Measurements from ENCODE around the gene OTUB2.

The OTUB2 gene

DNA sequence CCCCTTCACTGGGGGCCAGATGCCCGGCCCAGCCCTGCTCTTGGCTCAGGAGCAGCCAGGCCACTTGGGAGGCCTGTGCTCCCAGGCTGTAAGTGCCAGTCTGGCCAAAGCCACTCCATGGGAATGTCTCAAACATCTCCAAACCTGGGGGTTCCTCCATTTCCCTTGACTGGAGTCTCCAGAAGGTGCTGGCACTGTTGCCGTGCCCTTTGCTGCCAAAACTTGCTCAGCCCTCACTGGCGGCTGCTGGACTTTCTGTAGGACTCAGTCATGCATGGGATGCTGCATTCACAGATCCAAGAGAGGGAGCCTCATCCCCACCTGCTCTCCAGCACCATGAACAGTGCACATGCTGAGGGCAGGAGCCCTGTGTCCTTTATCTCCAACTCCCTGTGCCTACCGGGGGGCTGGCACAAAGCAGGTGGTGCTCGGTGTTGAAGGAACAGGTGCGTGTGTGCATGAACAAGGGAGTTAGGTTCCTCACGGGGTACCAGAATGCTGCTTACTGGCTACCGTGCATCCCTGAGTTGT, 9.6 kb upstream of the OTUB2 start:
- ChIA-PET POLR2A (ENCODE audit: low non-redundant PET) (no interaction called here), CTCF (interaction anchor here (1.1 kb wide), 1 partner anchor 46 kb away, joined by 3 read pairs; no protein-coding TSS in a partner anchor)
- TF ChIP-seq, protein P1, sequence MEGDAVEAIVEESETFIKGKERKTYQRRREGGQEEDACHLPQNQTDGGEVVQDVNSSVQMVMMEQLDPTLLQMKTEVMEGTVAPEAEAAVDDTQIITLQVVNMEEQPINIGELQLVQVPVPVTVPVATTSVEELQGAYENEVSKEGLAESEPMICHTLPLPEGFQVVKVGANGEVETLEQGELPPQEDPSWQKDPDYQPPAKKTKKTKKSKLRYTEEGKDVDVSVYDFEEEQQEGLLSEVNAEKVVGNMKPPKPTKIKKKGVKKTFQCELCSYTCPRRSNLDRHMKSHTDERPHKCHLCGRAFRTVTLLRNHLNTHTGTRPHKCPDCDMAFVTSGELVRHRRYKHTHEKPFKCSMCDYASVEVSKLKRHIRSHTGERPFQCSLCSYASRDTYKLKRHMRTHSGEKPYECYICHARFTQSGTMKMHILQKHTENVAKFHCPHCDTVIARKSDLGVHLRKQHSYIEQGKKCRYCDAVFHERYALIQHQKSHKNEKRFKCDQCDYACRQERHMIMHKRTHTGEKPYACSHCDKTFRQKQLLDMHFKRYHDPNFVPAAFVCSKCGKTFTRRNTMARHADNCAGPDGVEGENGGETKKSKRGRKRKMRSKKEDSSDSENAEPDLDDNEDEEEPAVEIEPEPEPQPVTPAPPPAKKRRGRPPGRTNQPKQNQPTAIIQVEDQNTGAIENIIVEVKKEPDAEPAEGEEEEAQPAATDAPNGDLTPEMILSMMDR (conservative IDR thresholded peaks at IDR 0.05; ENCODE audit: low read depth): no peak
- no peak for DNase-seq (ENCODE audit: low spot score)
- H3K27ac ChIP-seq: no peak overlapping the region

DNA sequence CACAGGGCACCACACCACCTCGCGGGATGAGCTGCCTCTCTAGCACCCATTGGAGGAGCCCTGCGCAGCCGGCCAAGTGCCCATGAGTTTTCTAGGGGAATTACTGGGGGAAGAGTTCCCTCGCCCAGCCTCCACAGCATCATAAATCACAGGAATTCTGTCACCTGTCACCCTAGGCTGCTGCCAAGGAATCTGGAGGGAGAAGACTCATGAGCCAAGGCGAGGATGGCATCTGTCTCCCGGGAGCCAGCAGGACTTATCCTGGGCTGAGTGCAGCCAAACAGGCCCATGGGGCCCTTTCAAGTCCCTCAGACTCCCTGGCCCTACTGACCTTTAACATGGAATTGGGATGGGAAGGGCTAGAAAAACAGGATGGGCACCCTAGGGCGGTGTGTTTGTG, 7.8 kb upstream of the OTUB2 start:
- POLR2A ChIA-PET (ENCODE audit: low non-redundant PET): no interaction called here
- CTCF ChIA-PET: interaction anchor here (0.5 to 0.8 kb wide), 5 partner anchors 10 to 1083 kb away, joined by 3 to 4 read pairs (median 3); no protein-coding TSS in a partner anchor
- DNase-seq (ENCODE audit: low spot score): no peak
- TF ChIP-seq, protein P1 (conservative IDR thresholded peaks at IDR 0.05; ENCODE audit: low read depth): no peak
- no peak overlapping the region for H3K27ac ChIP-seq

DNA sequence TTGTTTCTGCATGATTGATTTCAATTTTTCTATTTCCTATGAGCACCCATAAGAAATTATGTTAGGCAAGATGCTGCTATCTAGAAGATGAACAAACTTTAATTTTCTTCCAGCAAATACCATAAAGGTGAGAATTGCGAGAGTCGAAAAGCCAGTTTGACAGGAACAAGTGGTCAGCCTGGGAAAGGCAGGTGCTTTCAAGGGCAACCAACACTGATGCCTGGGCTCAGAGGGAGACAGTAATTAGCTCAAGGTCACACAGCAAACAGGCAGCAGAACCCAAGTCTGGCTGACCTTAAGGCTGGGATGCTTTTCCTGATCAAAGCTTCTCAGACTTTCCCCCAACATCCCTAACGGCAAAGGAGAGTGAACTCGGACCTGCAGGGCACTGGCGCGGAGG, 6.8 kb upstream of the OTUB2 start:
- no peak for DNase-seq (ENCODE audit: low spot score)
- CTCF ChIA-PET: interaction anchor here (0.6 to 0.8 kb wide), 2 partner anchors 263 to 1085 kb away, joined by 3 to 4 read pairs; no protein-coding TSS in a partner anchor
- TF ChIP-seq, protein P1 (conservative IDR thresholded peaks at IDR 0.05; ENCODE audit: low read depth): no peak
- no peak overlapping the region for H3K27ac ChIP-seq
- POLR2A ChIA-PET (ENCODE audit: low non-redundant PET): no interaction called here

DNA sequence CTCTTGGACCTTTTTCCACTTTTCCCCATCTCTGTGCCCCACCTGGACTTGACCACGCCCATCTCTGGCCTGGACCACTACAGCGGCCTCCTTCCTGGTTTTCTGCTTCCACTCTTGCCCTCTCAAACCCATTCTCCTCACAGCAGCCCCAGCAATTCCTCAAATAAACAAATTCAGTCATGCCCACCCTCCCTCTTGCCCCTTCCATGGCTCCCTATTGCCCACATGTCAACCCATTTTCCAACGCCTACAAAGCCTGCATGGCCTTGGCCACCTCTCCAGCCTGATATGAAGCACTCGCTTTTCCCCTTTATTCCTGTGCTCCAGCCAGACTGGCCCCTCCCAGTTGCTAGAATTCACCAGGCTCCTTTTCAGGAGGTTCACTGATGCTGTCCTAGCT, 5.9 kb upstream of the OTUB2 start:
- ChIA-PET CTCF (interaction anchor here (1.1 kb wide), 1 partner anchor 219 kb away, joined by 3 read pairs; no protein-coding TSS in a partner anchor), POLR2A (ENCODE audit: low non-redundant PET) (no interaction called here)
- no peak for DNase-seq (ENCODE audit: low spot score)
- no peak overlapping the region for H3K27ac ChIP-seq
- TF ChIP-seq, protein P1 (conservative IDR thresholded peaks at IDR 0.05; ENCODE audit: low read depth): no peak

DNA sequence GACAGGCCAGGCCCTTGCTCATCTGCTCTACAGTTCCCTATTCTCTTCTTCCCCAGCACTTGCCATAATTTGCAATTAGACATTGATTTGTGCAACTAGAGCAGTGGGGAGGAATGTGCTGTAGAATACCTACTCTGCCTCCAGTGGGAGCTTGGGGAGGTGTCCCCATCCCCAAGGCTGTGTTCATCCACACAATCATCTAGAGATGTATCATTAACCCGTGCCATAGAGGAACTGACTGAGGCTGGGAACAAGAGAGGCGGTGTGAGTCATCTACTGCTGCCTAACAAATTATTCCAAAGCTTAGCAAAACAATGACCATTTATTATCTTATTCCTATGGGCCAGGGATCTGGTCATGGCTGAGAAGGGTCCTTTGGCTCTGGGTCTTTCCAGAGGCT, 5.1 kb upstream of the OTUB2 start:
- TF ChIP-seq, protein P1 (conservative IDR thresholded peaks at IDR 0.05; ENCODE audit: low read depth): no peak
- ChIA-PET POLR2A (ENCODE audit: low non-redundant PET) (interaction anchor here (0.6 kb wide), 1 partner anchor 92 kb away, joined by 3 read pairs; no protein-coding TSS in a partner anchor), CTCF (interaction anchor here (0.6 to 1.1 kb wide), 4 partner anchors 16 to 235 kb away, joined by 3 read pairs; no protein-coding TSS in a partner anchor)
- H3K27ac ChIP-seq: no peak overlapping the region
- no peak for DNase-seq (ENCODE audit: low spot score)

DNA sequence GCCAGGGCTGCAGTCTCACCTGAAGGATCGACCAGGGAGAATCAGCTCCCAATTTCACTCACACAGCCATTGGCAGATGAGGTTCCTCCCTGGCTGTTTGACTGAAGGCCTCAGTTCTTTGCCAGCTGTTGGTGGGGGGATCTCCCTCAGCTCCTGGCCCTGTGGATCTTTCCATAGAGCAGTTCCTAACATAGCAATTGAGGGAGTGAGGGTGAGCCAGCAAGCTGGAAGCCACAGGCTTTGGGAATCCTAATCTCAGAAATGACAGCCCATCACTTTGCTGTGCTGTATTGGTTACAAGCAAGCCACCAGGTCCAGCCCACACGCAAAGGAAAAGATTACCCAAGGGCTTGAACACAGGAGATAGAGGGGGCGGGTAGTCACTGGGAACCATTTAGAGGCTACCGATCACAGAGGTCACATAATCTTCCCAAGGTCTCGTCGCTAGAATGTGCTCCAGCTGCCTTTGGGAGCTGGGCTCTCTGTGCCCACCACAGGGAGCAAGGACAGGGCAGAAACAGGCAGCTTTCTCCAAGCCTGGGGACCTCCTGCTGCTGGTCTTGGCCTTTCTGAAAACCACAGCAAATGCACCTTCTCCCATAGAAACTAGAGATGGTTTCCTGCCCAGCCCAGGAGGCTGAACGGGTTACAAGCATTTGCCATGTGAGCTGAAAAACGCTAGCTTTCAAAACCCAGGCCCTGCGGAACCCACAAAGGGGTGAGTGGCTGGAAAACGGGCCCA, 4.6 kb upstream of the OTUB2 start:
- POLR2A ChIA-PET (ENCODE audit: low non-redundant PET): interaction anchor here (0.6 kb wide), 1 partner anchor 92 kb away, joined by 3 read pairs; no protein-coding TSS in a partner anchor
- DNase-seq (ENCODE audit: low spot score): no peak
- CTCF ChIA-PET: interaction anchor here (0.6 to 1.1 kb wide), 4 partner anchors 15 to 236 kb away, joined by 3 read pairs; no protein-coding TSS in a partner anchor
- TF ChIP-seq, protein P1 (conservative IDR thresholded peaks at IDR 0.05; ENCODE audit: low read depth): no peak
- no peak overlapping the region for H3K27ac ChIP-seq

Data from RWPE1 (cell line).